GM21423 (cell line): ENCODE results near the gene RREB1.

Experiments used
- ATAC-seq: cut with Tn5 transposase; IDR thresholded peaks from one replicate; pipeline ENCODE4 v1.9.1; 2021; ENCODE audit warnings: mild to moderate bottlenecking, moderate library complexity; ENCODE audit not compliant: unreplicated experiment

RREB1 gene

GRCh38 chr6:7163661-7164071 is 55.9 kb downstream of the RREB1 start:
- ATAC-seq = no peak

GRCh38 chr6:7164536-7165001 is 56.8 kb downstream of the RREB1 start:
- no peak for ATAC-seq

GRCh38 chr6:7165002-7165889 is 57.5 kb downstream of the RREB1 start:
- ATAC-seq = no peak

- ATAC-seq = no peak
Measured at GRCh38 chr6:7165890-7166267, 58.1 kb downstream of the RREB1 start.

- ATAC-seq = no peak
Measured at GRCh38 chr6:7166410-7167293, 58.9 kb downstream of the RREB1 start.

- ATAC-seq = no peak
Measured at GRCh38 chr6:7169296-7169721, 61.5 kb downstream of the RREB1 start.

- no peak for ATAC-seq
Measured at GRCh38 chr6:7170117-7170732, 62.5 kb downstream of the RREB1 start.

GRCh38 chr6:7171119-7171518 is 63.4 kb downstream of the RREB1 start:
- no peak for ATAC-seq

GRCh38 chr6:7171733-7172132 is 64.0 kb downstream of the RREB1 start:
- ATAC-seq = no peak

GRCh38 chr6:7172649-7173048 is 64.9 kb downstream of the RREB1 start:
- ATAC-seq = no peak

GRCh38 chr6:7173843-7174503 is 66.2 kb downstream of the RREB1 start:
- no peak for ATAC-seq

GRCh38 chr6:7175462-7175861 is 67.7 kb downstream of the RREB1 start:
- no peak for ATAC-seq

GRCh38 chr6:7176208-7176607 is 68.4 kb downstream of the RREB1 start:
- ATAC-seq = no peak

- no peak for ATAC-seq
Measured at GRCh38 chr6:7178280-7178679, 70.5 kb downstream of the RREB1 start.

GRCh38 chr6:7180751-7181150 is 73.0 kb downstream of the RREB1 start:
- ATAC-seq = no peak

GRCh38 chr6:7183707-7184106 is 75.9 kb downstream of the RREB1 start:
- no peak for ATAC-seq

GRCh38 chr6:7184502-7184901 is 76.7 kb downstream of the RREB1 start:
- no peak for ATAC-seq

- ATAC-seq = no peak
Measured at GRCh38 chr6:7185561-7185960, 77.8 kb downstream of the RREB1 start.

GRCh38 chr6:7188492-7188891 is 80.7 kb downstream of the RREB1 start:
- peak; percentile 89 for ATAC-seq

- no peak for ATAC-seq
Measured at GRCh38 chr6:7189101-7189758, 81.5 kb downstream of the RREB1 start.
